Keratinocyte (primary cell): Measurements from ENCODE around the gene B3GNT2. TPM values are rescaled to one million over a fixed set of nuclear protein-coding genes. Genes with fewer than 3 reads are reported as not detected.

Source experiments
- DNase-seq: peaks from one replicate; pipeline ENCODE4 v3.0.0-alpha.2; 2011; ENCODE audit warnings: low read depth, missing footprints, low spot score
- FAIRE-seq: peaks from 2 replicates; lab custom pipeline; 2011; peaks lifted over from hg19 to GRCh38; lab: Jason Lieb, UNC
- H2AFZ ChIP-seq: 2 replicates; pipeline ENCODE4 v1.6.0; 2012; ENCODE audit warnings: low read length, control low read depth, inconsistent platforms; ENCODE audit not compliant: control insufficient read depth
- H3K27ac ChIP-seq: 2 replicates; pipeline ENCODE4 v1.5.1; 2011; ENCODE audit warnings: low read length; ENCODE audit not compliant: control insufficient read depth, insufficient read depth
- H3K27me3 ChIP-seq: 3 replicates; pipeline ENCODE4 v1.6.0; 2011; ENCODE audit warnings: low read length; ENCODE audit not compliant: control insufficient read depth, insufficient read depth; ENCODE audit errors: extremely low read depth
- H3K36me3 ChIP-seq, 2 experiments: 2 replicates in 1 of 2; 3 replicates in 1 of 2; pipeline ENCODE4 v1.5.1; 2011; ENCODE audit warnings: low read length in 2 of 2, mild to moderate bottlenecking in 1 of 2; ENCODE audit not compliant: control insufficient read depth in 2 of 2, insufficient read depth in 2 of 2; ENCODE audit errors: extremely low read depth in 1 of 2
- H3K4me1 ChIP-seq: 3 replicates; pipeline ENCODE4 v1.5.1; 2011; ENCODE audit warnings: low read length; ENCODE audit not compliant: control insufficient read depth, insufficient read depth; ENCODE audit errors: extremely low read depth
- H3K4me2 ChIP-seq: 3 replicates; pipeline ENCODE4 v1.6.0; 2011; ENCODE audit warnings: low read depth, low read length; ENCODE audit not compliant: control insufficient read depth, insufficient read depth; ENCODE audit errors: extremely low read depth
- H3K4me3 ChIP-seq, 3 experiments: fragments of 200-600 bp in 1 of 3; sonication (generic) in 1 of 3; 2 replicates in 2 of 3; 3 replicates in 1 of 3; pipeline ENCODE4 v1.5.1; 2011 to 2016; ENCODE audit warnings: low read length in 3 of 3, mild to moderate bottlenecking in 3 of 3, control low read depth in 2 of 3, inconsistent platforms in 1 of 3, low read depth in 1 of 3, mixed read lengths in 1 of 3, mixed run types in 1 of 3, moderate library complexity in 1 of 3; ENCODE audit not compliant: control insufficient read depth in 2 of 3, insufficient read depth in 2 of 3; ENCODE audit errors: extremely low read depth in 1 of 3
- H3K79me2 ChIP-seq: 2 replicates; pipeline ENCODE4 v1.6.0; 2012; ENCODE audit warnings: low read length; ENCODE audit not compliant: control insufficient read depth, insufficient read depth
- H3K9ac ChIP-seq: 3 replicates; pipeline ENCODE4 v1.6.0; 2011; ENCODE audit warnings: low read length; ENCODE audit not compliant: control insufficient read depth, insufficient read depth; ENCODE audit errors: extremely low read depth
- H3K9me1 ChIP-seq: 3 replicates; pipeline ENCODE4 v1.6.0; 2011; ENCODE audit warnings: low read length; ENCODE audit not compliant: control insufficient read depth, insufficient read depth; ENCODE audit errors: extremely low read depth
- H3K9me3 ChIP-seq: 2 replicates; pipeline ENCODE4 v1.5.1; 2012; ENCODE audit warnings: low read depth, low read length; ENCODE audit not compliant: control insufficient read depth
- H4K20me1 ChIP-seq: 3 replicates; pipeline ENCODE4 v1.6.0; 2011; ENCODE audit warnings: low read length; ENCODE audit not compliant: control insufficient read depth, insufficient read depth; ENCODE audit errors: extremely low read depth
- EZH2 ChIP-seq: IDR thresholded peaks from one replicate; pipeline ENCODE4 v1.6.1; 2012; ENCODE audit warnings: inconsistent platforms, mild to moderate bottlenecking, low read length, moderate library complexity
- dilution Hi-C: fragments of 300-500 bp; cut with MboI; formaldehyde crosslinking; loops from one replicate; pipeline ENCODE4 v1.7.0; 2020; ENCODE audit warnings: low sequenced_read_pairs; ENCODE audit not compliant: extremely low pct_ligation_motif_present
- polyA plus RNA-seq, 5 experiments: library from polyadenylated mRNA; depleted of rRNA in 3 of 5; stranded (reverse) in 3 of 5; stranded (forward) in 1 of 5; unstranded in 1 of 5; fragments of >200 nt; gene quantifications; 1 replicate in 1 of 5; 2 replicates in 3 of 5; 3 replicates in 1 of 5; pipeline versions ENCODE4 v1.2.1 to v1.2.3, GENCODE V29; 2011 to 2012; ENCODE audit warnings: missing spikeins in 2 of 5, low read depth in 1 of 5, low replicate concordance in 1 of 5
- TF ChIP-seq, protein P1 (sequence below), 3 experiments: IDR thresholded peaks in 1 of 3; conservative IDR thresholded peaks in 1 of 3; optimal IDR thresholded peaks in 1 of 3; 2 replicates in 2 of 3; 3 replicates in 1 of 3; pipeline versions ENCODE3 to v1.5.1; 2011; ENCODE audit warnings: low read length in 3 of 3, mild to moderate bottlenecking in 3 of 3, moderate library complexity in 2 of 3, control low read depth in 1 of 3, inconsistent platforms in 1 of 3; ENCODE audit not compliant: insufficient read depth in 2 of 3; ENCODE audit errors: extremely low read depth in 1 of 3

The B3GNT2 gene
- polyA plus RNA-seq, 1 donor (not counting 4 experiments of a cell fraction or from before 2014, with no cell fraction given) = 44.3 TPM

DNA sequence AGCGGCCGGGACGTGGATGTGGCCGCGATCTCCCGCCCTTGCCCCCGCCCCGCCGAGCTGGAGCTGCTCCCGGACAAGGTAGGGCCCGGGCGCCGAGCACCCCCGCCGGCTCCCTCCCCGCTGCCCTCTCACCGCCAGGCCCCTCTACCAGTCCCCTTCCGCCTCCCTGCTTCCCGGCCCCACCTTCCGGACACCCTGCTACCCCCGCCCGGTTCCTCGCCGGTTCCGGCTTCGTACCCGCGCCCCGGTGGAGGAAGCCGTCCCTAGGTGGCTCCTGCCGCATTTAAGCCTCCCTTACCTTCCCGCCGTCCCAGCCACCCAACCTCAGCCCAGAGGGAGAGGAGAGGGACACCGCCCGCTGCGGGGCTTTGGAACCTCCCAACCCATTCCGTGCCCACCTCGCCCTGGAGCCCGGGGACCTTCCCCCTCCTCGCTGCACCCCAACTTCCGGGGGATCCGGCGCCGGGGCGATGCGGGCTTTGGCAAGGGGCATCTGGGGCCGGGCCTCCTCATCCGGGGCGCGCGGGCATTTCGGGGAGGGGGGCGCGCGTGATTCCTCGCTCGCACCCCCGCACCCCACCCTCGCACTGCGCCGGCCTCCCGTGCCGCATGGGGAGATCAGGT, 475 bp downstream of the B3GNT2 start:
- TF ChIP-seq, protein P1, sequence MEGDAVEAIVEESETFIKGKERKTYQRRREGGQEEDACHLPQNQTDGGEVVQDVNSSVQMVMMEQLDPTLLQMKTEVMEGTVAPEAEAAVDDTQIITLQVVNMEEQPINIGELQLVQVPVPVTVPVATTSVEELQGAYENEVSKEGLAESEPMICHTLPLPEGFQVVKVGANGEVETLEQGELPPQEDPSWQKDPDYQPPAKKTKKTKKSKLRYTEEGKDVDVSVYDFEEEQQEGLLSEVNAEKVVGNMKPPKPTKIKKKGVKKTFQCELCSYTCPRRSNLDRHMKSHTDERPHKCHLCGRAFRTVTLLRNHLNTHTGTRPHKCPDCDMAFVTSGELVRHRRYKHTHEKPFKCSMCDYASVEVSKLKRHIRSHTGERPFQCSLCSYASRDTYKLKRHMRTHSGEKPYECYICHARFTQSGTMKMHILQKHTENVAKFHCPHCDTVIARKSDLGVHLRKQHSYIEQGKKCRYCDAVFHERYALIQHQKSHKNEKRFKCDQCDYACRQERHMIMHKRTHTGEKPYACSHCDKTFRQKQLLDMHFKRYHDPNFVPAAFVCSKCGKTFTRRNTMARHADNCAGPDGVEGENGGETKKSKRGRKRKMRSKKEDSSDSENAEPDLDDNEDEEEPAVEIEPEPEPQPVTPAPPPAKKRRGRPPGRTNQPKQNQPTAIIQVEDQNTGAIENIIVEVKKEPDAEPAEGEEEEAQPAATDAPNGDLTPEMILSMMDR (optimal IDR thresholded peaks at IDR 0.05 in 1 of 3, IDR thresholded peaks at IDR 0.05 in 1 of 3, conservative IDR thresholded peaks at IDR 0.05 in 1 of 3; ENCODE audit: extremely low read depth in 1 of 3, insufficient read depth in 2 of 3, low read length in 3 of 3) = peak in 2 of 3 experiments; percentile 7 to 9
- no peak for TF ChIP-seq EZH2
- H3K4me1 ChIP-seq = peaks cover 16% of the 10 kb centered on the region
- H4K20me1 ChIP-seq = peaks cover 18% of the 10 kb centered on the region
- H3K4me2 ChIP-seq = peak overlapping the region; percentile 22
- peak overlapping the region; percentile 88 to 98 (median 93) for H3K4me3 ChIP-seq
- H3K27me3 ChIP-seq = no peaks in the 10 kb centered on the region
- H2AFZ ChIP-seq = peak overlapping the region; percentile 89
- no peak for DNase-seq
- peaks cover 52% of the 10 kb centered on the region for H3K79me2 ChIP-seq
- H3K9ac ChIP-seq = peak overlapping the region; percentile 85
- dilution Hi-C loops = no loop called here
- FAIRE-seq = no peak
- H3K9me3 ChIP-seq = no peaks in the 10 kb centered on the region
- peak overlapping the region; percentile 72 for H3K27ac ChIP-seq
- H3K9me1 ChIP-seq = peaks cover 4% of the 10 kb centered on the region
- no peaks in the 10 kb centered on the region for H3K36me3 ChIP-seq

DNA sequence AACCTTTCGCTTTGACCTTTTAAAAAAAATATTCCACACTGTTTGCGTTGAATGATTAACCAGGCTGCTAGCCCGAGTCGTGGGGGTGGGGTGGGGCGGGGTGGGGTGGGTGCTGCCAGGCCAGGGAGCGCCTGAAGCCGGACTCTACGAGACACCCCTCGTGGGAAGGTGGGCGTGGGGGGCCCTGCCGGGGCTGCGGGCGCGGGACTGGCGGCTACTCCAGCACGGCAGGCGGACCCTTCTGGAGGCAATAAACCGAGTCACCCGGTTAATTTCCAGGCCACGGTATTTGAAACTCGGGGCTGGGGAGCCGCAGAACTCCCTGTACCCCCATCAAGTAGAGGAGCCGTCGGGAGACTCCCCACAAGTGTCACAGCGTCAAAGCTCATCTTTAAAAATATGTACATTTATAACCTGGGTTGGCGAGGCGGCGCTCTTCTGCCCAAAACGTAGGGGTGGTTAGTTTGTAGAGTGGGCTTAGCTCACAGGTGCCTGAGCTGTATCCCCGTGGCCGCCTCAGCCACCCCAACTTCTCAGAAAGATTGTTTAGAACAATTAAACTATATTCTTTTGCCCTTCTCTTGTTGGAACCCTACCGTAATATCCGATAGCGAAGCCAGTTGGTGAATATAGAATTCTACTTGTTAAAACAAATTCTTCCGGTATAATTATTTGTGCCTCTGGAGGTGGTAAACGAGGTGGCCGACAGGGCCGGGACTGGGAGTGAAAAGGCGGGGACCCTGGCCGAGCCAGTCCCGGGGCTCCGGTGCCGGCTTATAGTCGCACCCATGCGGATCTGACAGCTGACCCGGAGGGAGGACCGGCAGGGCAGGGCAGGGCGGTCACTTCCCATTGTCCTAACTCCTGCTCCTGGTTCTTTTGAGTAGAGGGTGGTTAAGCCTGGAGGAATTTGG, 1.4 kb downstream of the B3GNT2 start:
- Histone ChIP-seq H2AFZ (peak overlapping the region; percentile 5), H3K4me1 (peaks cover 16% of the 10 kb centered on the region), H4K20me1 (peaks cover 26% of the 10 kb centered on the region), H3K79me2 (peaks cover 61% of the 10 kb centered on the region), H3K36me3 (peaks cover 0 to 1% of the 10 kb centered on the region in 2 experiments), H3K27me3 (no peaks in the 10 kb centered on the region), H3K27ac (peak overlapping the region; percentile 72), H3K9me3 (no peaks in the 10 kb centered on the region), H3K4me3 (peak overlapping the region; percentile 88 to 98 (median 93)), H3K4me2 (peak overlapping the region; percentile 94), H3K9ac (peak overlapping the region; percentile 85), H3K9me1 (peaks cover 11% of the 10 kb centered on the region)
- FAIRE-seq (no peak), DNase-seq (no peak)
- dilution Hi-C loops = no loop called here
- TF ChIP-seq, protein P1 (optimal IDR thresholded peaks at IDR 0.05 in 1 of 3, IDR thresholded peaks at IDR 0.05 in 1 of 3, conservative IDR thresholded peaks at IDR 0.05 in 1 of 3; ENCODE audit: extremely low read depth in 1 of 3, insufficient read depth in 2 of 3, low read length in 3 of 3) = peak in 1 of 3 experiments; percentile 48
- no peak for TF ChIP-seq EZH2
